Cardiac fibroblast (primary cell): ENCODE data around the gene TMOD3.

Experiments
- DNase-seq, 2 donors: peaks; one replicate each; pipeline versions ENCODE4 v3.0.0 to v3.0.0-alpha.2; 2010; ENCODE audit warnings: low read depth in 2 of 2
- H3K4me3 ChIP-seq, 2 donors: replicated peaks in 1 of 2; 1 replicate in 1 of 2; 2 replicates in 1 of 2; pipeline ENCODE4 v1.5.1; 2011; ENCODE audit warnings: low read depth in 2 of 2, low read length in 2 of 2, mild to moderate bottlenecking in 2 of 2, moderate library complexity in 1 of 2
- TF ChIP-seq, protein P1 (sequence below): IDR thresholded peaks from one replicate; pipeline ENCODE4 v1.5.1; 2011; ENCODE audit warnings: low read depth, mild to moderate bottlenecking, low read length, inconsistent platforms

TMOD3 gene

GRCh38 chr15:51841406-51842040 lies 12.1 kb downstream of the TMOD3 start:
- no peak overlapping the region for H3K4me3 ChIP-seq
- DNase-seq: no peak
- TF ChIP-seq, protein P1, sequence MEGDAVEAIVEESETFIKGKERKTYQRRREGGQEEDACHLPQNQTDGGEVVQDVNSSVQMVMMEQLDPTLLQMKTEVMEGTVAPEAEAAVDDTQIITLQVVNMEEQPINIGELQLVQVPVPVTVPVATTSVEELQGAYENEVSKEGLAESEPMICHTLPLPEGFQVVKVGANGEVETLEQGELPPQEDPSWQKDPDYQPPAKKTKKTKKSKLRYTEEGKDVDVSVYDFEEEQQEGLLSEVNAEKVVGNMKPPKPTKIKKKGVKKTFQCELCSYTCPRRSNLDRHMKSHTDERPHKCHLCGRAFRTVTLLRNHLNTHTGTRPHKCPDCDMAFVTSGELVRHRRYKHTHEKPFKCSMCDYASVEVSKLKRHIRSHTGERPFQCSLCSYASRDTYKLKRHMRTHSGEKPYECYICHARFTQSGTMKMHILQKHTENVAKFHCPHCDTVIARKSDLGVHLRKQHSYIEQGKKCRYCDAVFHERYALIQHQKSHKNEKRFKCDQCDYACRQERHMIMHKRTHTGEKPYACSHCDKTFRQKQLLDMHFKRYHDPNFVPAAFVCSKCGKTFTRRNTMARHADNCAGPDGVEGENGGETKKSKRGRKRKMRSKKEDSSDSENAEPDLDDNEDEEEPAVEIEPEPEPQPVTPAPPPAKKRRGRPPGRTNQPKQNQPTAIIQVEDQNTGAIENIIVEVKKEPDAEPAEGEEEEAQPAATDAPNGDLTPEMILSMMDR: no peak

DNA sequence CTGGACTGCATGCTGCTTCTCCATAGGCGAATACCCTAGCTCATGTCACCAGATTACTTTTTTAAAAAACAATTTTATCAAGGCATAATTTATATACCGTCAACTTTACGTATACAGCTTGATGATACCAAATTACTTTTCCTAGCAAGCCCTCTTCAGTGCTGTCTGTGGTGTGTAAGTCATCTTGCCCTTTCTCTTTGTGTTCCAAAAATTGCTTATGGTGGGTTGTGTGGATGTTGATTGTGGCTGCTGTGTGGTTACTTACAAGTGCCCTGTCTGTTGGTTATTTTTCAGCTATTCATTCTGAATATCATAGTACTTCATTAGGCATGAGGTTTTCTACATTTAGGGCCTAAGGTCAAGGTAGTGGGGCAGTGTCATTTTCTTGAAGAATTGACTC lies 12.8 kb downstream of the TMOD3 start:
- no peak overlapping the region for H3K4me3 ChIP-seq
- TF ChIP-seq, protein P1: no peak
- no peak for DNase-seq

DNA sequence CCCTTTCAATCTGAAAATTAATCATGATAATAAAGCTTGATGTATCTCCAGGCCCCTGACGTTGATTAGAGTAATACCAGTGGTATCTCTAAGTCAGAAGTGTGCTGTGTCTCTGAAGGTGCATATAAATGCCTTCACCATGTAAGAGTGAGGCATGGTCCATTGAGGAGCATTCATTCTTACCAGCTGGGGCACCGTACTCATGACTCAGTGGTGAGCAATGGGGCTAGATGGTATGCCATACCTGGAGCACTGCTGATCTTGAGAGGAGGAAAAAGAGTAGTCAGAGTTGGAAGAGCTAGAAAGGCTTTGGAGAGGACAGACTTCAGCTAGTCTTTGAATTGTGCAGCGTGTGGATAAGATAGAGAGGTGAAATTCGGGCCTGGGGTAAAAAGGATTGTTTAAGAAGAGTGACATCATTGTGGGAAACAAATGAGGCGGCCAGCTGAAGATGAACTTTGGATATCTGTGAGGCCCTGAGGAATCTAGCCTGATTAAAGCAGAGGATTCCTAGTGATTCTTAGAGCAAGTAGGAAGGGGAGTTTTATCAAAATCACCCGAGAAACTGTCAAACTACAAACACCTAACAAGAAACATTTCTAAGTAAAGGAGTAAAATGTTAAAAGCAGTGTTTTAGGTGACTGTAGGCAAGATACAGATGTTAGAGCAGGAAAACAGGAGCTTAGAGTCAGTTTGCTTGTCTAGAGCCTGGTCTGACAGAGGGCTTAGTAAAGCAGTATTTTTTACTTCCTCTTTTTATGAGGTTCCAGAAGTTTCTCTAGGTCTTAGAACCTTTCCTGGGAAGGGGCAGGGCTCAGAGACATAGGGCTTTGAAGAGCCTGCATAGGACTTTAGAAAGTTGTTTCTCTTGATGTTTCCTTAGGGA lies 13.6 kb downstream of the TMOD3 start:
- H3K4me3 ChIP-seq: no peak overlapping the region
- peak in 1 of 2 donors; percentile 85 for DNase-seq
- TF ChIP-seq, protein P1: no peak

GRCh38 chr15:51844747-51845426 lies 15.4 kb downstream of the TMOD3 start:
- H3K4me3 ChIP-seq: no peak overlapping the region
- DNase-seq: peak in 1 of 2 donors; percentile 38
- TF ChIP-seq, protein P1: no peak

DNA sequence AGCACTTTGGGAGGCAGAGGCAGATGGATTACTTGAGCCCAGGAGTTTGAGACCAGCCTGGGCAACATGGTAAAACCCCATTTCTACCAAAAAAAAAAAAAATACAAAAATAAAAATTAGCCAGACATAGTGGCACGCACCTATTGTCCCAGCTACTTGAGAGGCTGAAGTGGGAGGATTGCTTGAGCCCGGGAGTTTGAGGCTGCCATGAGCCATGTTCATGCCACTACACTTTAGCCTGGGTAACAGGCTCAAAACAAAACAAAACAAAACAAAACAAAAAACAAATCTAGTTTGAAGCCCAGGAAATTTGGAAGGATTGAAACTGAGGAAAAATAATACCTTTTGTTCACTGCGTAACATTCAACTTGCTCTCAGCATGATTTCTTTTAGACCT lies 16.6 kb downstream of the TMOD3 start:
- TF ChIP-seq, protein P1: no peak
- no peak for DNase-seq
- H3K4me3 ChIP-seq: no peak overlapping the region

- H3K4me3 ChIP-seq: no peak overlapping the region
- DNase-seq: peak; percentile 81 to 91
- TF ChIP-seq, protein P1: no peak
Observed at GRCh38 chr15:51846463-51847230, 17.2 kb downstream of the TMOD3 start.
